ENCODE measurements around the gene ZNF189.

ZNF189 gene

GRCh38 chr9:101399643-101399970 is 956 bp downstream of the ZNF189 start:
- ChIA-PET CTCF (interaction anchor here (0.6 to 0.7 kb wide), 3 partner anchors 15 to 61 kb away, joined by 3 to 5 read pairs (median 3); no protein-coding TSS in a partner anchor), POLR2A (ENCODE audit: low non-redundant PET) (no interaction called here)
- no peak overlapping the region for H3K27ac ChIP-seq
- DNase-seq (ENCODE audit: low spot score), result no peak
- TF ChIP-seq CTCF (conservative IDR thresholded peaks at IDR 0.05; ENCODE audit: low read depth), result no peak

DNA sequence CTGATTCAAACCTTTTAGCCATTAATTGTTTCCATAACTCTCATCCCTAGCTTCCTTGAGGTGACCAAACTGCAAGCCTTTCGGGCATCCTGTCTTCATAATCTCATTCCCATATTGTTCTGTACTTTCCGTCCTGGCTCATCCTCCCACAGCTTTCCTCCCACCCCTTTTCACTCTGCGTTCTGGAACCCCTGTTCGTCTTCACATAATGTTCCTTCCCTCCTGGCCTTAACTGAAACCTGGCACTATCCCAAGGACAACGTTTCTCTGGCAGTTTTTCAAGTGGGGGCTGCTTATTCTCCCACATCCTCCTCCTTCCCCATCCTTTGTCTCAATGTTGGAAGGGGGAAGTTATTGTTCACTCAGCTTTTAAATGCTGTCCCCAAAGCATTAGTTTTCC is 1.5 kb downstream of the ZNF189 start:
- CTCF ChIA-PET, result interaction anchor here (0.6 kb wide), 2 partner anchors 60 to 89 kb away, joined by 3 to 5 read pairs; no protein-coding TSS in a partner anchor
- no peak for DNase-seq (ENCODE audit: low spot score)
- POLR2A ChIA-PET (ENCODE audit: low non-redundant PET), result no interaction called here
- no peak for TF ChIP-seq CTCF (conservative IDR thresholded peaks at IDR 0.05; ENCODE audit: low read depth)
- H3K27ac ChIP-seq, result no peak overlapping the region

DNA sequence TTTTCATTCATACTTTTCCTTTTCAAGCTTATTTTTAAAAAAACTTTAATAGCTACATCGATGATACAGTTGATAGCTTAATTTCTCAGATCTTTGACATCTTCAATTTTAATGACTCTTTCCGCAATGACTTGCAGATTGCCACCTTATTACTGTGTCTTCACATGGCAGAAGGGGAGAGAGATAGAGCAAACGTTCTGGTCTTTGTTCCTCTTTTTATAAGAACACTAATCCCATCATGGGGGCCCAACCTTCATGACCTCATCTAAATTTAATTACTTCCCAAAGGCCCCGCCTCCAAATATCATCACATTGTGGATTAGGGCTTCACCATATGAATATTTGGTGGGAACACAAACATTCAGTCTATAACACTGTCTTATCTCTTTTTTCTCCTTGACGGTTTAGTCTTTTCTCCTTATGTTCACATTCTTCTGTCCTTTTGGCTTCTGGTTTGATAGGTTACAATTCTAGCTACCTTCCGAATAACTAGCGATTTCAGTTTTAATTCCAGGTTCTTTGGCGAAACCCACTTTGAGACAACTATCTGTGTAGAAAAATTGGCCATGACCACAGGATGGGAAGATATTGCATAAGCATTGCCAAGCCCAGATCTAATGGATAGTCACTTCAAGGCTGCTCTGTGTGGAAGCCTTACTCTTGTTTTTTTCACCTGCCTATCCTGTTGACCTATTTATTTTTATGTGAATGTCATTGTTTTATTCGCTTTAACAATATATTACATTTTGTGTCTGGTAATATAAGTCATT is 5.0 kb downstream of the ZNF189 start:
- H3K27ac ChIP-seq, result no peak overlapping the region
- no peak for DNase-seq (ENCODE audit: low spot score)
- ChIA-PET POLR2A (ENCODE audit: low non-redundant PET) (interaction anchor here (0.7 kb wide), 1 partner anchor 1250 kb away, joined by 4 read pairs; no protein-coding TSS in a partner anchor), CTCF (interaction anchor here (0.7 kb wide), 1 partner anchor 68 kb away, joined by 3 read pairs; no protein-coding TSS in a partner anchor)
- no peak for TF ChIP-seq CTCF (conservative IDR thresholded peaks at IDR 0.05; ENCODE audit: low read depth)

GRCh38 chr9:101408374-101409078 is 9.9 kb downstream of the ZNF189 start:
- POLR2A ChIA-PET (ENCODE audit: low non-redundant PET), result no interaction called here

GRCh38 chr9:101409079-101409477 is 10.4 kb downstream of the ZNF189 start:
- CTCF ChIA-PET, result interaction anchor here (0.5 kb wide), 1 partner anchor 501 kb away, joined by 5 read pairs; no protein-coding TSS in a partner anchor
- POLR2A ChIA-PET (ENCODE audit: low non-redundant PET), result no interaction called here
- H3K27ac ChIP-seq, result no peak overlapping the region
- no peak for DNase-seq (ENCODE audit: low spot score)
- TF ChIP-seq CTCF (conservative IDR thresholded peaks at IDR 0.05; ENCODE audit: low read depth), result no peak

More at GRCh38 chr9:101408374-101409078, 9.9 kb downstream of the ZNF189 start:
- H3K27ac ChIP-seq, result no peak overlapping the region
- CTCF ChIA-PET, result interaction anchor here (0.5 kb wide), 1 partner anchor 501 kb away, joined by 5 read pairs; no protein-coding TSS in a partner anchor
- DNase-seq (ENCODE audit: low spot score), result no peak
- no peak for TF ChIP-seq CTCF (conservative IDR thresholded peaks at IDR 0.05; ENCODE audit: low read depth)

- ChIA-PET CTCF (interaction anchor here (0.6 kb wide), 2 partner anchors 15 to 42 kb away, joined by 3 to 9 read pairs; no protein-coding TSS in a partner anchor), POLR2A (ENCODE audit: low non-redundant PET) (no interaction called here)
- no peak for TF ChIP-seq CTCF (conservative IDR thresholded peaks at IDR 0.05; ENCODE audit: low read depth)
These were observed 16.2 kb downstream of the ZNF189 start for GRCh38 chr9:101414839-101415238.

More at GRCh38 chr9:101414839-101415238, 16.2 kb downstream of the ZNF189 start:
- DNase-seq (ENCODE audit: low spot score), result no peak
- H3K27ac ChIP-seq, result no peak overlapping the region

All from RWPE1 (cell line).